GM18870 (cell line): ENCODE data around the gene MFSD6.
A peak's percentile ranks its signal among the peaks of the same experiment; 100 is the strongest.
"Not testable (repeated sequence)": the region's sequence is repeated elsewhere in the genome, so short reads cannot be mapped to it uniquely, and the experiment has no call there.

Source experiments
- ATAC-seq: cut with Tn5 transposase; IDR thresholded peaks from one replicate; pipeline ENCODE4 v1.9.1; 2021; ENCODE audit warnings: moderate library complexity; ENCODE audit not compliant: unreplicated experiment

The MFSD6 gene

GRCh38 chr2:190407662-190408537 lies at the start of gene MFSD6:
Gene MFSD6 (plus strand): TSS chr2:190408355. CDS start chr2:190436030, 27,675 bp downstream.
- peak; percentile 26 for ATAC-seq

DNA sequence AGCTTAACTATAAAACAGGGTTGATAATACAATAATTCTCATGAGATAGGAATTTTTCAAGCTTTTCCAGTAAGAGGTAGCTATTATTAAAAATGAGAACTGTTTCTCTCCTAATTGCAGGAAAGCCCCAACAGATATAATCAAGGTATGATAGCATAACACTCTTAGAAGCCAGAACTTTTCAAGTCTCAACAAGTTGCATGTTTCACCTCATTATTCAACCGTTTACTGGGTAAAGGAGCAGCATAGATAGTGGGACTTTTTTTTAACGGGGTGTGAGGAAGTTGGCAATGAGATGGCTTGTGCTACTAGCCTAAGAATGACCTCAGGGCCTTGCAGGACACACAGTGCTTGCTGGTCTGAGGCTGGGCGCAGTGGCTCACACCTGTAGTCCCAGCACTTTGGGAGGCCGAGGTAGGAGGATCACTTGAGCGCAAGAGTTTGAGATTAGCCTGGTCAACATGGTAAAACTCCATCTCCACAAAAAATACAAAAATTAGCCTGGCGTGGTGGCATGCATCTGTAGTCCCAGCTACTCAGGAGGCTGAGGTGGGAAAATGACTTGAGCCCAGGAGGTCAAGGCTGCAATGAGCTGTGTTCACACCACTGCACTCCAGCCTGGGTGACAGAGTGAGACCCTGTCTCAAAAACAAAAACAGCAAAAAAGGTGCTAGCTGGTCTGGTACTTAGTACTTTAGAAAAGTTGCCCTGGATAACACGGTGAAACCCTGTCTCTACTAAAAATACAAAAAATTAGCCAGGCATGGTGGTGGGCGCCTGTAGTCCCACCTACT lies 49.3 kb upstream of the MFSD6 start:
- not testable (repeated sequence) for ATAC-seq

- ATAC-seq, result no peak
Observed at GRCh38 chr2:190360561-190360960, 47.6 kb upstream of the MFSD6 start.

DNA sequence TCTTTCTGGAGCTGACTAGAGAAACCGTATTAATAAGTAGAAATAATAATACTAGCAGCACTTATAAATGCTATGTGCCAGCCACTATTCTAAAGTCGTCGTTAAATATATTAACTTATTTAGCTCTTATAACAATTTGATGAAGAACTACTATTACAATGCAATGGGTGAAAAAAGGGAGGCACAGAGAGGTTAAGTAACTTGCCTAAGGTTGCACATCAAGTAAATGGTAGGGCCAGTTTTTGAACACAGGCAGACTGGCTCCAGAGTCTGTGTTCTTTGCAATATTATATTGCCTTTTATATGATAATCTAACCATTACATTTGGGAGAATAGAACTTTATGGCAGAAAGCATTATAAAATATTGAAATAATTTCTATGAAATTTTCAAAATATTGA lies 47.2 kb upstream of the MFSD6 start:
- ATAC-seq, result no peak

GRCh38 chr2:190361572-190361971 lies 46.6 kb upstream of the MFSD6 start:
- no peak for ATAC-seq

- ATAC-seq, result no peak
Observed at GRCh38 chr2:190362894-190363293, 45.3 kb upstream of the MFSD6 start.

- no peak for ATAC-seq
Observed at GRCh38 chr2:190365499-190366204, 42.5 kb upstream of the MFSD6 start.

DNA sequence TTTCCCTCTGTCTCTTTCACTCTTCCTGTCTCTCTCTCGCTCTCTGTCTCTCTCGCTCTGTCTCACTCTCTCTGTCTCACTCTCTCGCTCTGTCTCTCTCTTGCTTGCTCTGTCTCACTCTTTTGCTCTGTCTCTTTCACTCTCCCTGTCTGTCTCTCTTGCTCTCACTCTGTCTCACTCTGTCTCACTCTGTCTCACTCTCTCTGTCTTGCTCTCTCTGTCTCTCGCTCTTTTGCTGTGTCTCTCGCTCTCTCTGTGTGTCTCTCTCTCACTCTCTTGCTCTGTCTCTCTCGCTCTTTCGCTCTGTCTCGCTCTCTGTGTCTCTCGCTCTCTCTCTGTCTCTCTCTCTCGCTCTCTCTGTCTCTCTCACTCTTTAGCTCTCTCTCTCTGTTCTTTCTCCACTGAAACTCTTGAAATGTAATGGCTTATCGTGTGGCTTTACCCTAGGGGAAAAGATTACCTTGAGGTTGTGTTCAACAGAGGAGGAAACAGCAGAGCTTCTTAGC lies 41.9 kb upstream of the MFSD6 start:
- no peak for ATAC-seq

GRCh38 chr2:190367091-190367490 lies 41.1 kb upstream of the MFSD6 start:
- ATAC-seq, result no peak

DNA sequence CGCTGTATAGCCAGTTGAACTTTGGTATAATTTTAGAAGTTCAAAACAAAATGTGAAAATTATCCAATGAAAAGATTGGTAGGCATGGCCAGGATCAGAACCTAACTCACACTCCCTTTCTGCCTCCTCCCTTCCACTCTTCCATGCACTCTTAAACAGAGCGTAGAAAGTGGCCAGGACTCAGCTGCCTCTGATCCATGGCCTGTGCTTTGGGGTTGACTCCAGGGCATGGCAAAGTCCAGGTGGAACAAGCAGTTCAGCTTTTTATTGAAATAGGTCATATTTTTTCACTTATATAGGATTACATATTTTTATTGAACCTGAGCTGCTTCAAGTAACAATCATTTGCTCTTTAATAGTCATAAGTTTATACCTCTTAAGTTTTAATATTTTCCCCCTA lies 38.5 kb upstream of the MFSD6 start:
- ATAC-seq, result no peak

- ATAC-seq, result no peak
Observed at GRCh38 chr2:190376083-190376482, 32.1 kb upstream of the MFSD6 start.

DNA sequence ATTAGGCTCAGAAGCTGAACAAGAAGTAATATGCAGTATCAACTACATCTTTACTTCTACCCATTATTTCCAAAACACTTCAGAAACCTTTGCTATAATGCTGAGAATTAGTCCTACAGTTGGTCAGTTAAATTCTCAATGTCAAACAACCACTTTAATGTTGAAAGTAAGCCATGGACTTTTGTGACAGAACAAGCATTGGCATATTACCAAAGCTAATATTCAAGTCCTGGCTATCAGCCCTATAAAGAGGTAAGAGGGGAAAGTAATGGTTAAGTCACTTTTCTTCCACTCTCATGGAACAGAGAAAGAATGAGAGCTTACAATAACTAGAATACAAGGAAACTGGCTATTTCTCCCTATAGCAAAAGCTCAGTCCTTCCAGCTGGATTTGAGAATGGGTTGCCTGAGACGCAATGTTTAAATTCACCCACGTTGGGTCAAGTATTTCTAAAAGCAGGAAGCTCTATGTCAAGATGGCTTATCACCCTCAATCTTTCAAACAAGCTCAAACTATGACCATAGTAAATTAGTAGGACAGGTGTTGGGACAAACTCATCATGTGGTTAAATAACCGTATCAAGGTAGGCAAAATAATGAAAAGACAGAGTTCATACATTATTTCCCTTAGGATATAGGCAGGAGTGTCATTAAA lies 31.4 kb upstream of the MFSD6 start:
- no peak for ATAC-seq

- ATAC-seq, result no peak
Observed at GRCh38 chr2:190378880-190379237, 29.3 kb upstream of the MFSD6 start.

DNA sequence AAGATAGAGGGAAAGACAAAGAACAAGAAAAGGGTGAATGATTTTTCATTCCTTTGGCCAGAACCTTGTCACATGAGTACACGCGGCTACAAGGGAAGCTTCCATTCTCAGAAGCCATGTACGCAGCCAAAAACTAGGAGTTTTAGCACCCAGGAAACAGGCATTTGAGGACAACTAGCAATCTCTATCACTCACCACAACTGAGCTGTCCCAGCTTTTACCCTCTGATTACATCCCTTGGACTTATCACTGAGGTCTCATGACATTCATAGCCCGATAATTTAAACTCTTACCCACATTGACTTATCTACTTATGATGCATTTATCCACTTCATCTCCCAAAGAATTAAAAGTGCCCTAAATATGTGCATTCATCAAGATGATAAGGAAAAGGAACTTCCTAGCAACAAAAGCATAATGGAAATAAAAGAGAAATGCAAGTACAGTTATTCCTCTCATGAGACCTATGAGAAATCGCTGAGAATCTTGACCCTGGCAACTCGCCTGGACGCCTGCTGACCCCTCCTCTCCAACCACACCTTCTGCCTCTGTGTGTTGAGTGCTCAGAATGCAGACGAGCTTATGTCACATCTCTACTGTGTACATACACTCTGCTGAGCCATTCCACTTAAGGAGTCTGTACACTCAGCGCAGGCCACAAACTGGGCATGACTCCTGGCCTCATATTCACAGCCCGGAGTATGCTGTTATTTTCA lies 28.7 kb upstream of the MFSD6 start:
- no peak for ATAC-seq

GRCh38 chr2:190380962-190381412 lies 27.2 kb upstream of the MFSD6 start:
- no peak for ATAC-seq

DNA sequence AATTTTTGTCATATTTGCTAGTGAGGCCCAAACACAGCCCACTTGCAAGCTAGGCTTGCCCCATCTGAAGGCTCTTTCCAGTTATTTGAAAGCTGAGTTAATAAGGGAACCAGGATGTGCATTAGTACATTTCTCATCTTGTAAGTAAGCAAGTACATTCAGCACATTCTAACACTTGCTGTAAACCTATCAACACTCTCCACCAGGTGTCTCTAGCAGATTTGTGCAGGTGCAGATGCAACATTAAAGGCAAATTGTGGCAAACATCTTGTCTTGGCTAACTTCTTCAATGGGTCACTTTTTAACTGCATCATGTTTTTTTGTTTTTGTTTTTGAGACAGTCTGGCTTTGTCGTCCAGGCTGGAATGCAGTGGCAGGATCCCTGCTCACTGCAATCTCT lies 25.3 kb upstream of the MFSD6 start:
- no peak for ATAC-seq

DNA sequence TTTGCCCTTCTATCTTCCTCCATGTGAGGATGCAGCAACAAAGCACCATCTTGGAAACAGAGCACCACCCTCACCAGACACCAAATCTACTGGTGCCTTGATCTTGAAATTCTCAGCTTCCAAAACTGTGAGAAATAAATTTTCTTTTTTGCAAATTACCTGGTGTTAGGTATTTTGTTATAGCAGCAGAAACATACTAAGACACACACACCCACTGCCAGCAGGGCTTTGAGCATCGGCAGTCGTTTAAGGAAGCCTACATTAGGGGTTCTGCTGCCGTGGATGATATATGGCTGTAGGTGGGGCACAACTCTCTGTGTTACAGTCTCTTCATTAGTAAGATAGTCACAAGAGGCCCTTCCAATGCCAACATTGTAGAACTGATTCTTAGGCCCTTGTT lies 20.7 kb upstream of the MFSD6 start:
- no peak for ATAC-seq

DNA sequence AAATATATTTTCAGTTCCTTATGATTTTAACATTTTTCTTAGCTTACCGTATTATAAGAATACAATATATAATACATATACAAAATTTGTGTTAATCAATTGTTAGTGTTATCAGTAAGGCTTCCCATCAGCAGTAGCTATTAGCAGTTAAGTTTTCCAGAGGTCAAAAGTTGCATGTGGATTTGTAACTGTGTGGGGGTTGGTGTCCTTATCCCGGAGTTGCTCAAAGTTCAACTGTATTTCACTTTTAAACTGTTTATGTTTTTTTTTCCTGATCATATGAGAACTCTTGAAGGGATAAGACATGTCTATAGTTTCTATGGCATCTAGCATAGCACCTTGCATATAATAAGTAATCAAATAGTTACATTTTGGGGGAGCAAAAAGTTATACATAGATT lies 11.9 kb upstream of the MFSD6 start:
- no peak for ATAC-seq

DNA sequence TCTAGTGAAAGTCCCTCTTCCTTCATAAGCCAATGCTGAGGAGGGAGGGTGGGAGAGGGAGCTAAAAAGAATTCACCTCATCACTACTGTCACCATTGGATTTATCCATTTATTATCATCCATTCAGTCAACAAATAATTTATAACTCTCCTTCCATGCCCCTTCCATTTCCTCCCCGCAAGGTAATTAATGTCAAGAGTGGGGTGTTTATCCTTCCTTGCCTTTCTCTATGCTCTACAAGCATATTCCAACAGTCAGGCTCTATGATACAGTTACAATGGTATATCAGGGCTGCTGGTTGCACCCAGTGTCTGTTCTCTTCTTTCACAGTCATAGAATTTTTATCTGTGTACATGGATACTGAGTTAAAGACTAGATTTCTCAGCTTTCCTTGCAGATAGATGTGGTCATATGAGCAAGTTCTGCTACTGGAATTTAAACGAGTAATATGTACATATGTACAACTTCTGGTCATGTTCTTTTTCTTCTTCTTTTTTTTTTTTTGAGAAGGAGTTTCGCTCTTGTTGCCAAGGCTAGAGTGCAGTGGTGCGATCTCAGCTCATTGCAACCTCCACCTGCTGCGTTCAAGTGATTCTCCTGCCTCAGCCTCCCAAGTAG lies 5.1 kb upstream of the MFSD6 start:
- ATAC-seq, result no peak

DNA sequence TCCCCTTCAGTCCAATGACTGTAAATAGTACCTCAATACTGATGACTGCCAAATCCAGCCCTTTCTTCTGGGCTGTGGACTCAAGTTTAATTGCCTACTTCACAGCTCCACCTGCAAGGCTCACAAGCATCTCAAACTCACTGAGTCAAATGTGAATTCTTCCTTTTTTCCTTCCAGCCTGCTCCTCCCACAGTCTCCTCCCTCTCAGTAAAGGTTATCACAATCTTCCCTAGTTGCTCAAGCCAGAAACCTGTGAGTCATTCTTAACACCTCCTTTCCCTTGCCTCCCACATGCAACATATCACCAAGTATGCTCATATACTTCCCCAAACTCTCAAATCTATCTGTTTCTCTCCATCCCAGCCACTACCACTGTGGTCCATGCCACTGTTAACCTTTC lies 3.7 kb upstream of the MFSD6 start:
- ATAC-seq, result no peak
